ENCODE results near the gene CCDC175. TPM values are rescaled to one million over a fixed set of nuclear protein-coding genes. Genes with fewer than 3 reads are reported as not detected.

CCDC175 gene
- total and polyA plus RNA-seq, 2 donors: not detected

- Histone ChIP-seq H3K27ac (ENCODE audit: low read depth in 1 of 2, low read length in 1 of 2) (no peak overlapping the region), H3K9me3 (ENCODE audit: control insufficient read depth in 2 of 2, insufficient read depth in 1 of 2, low read length in 1 of 2) (no peaks in the 10 kb centered on the region), H3K27me3 (ENCODE audit: control insufficient read depth in 2 of 2, insufficient read depth in 1 of 2, low read length in 1 of 2) (no peaks in the 10 kb centered on the region), H3K4me3 (ENCODE audit: low read length in 2 of 2) (no peak overlapping the region), H3K36me3 (ENCODE audit: control insufficient read depth in 2 of 2, insufficient read depth in 2 of 2, low read length in 1 of 2) (peaks cover 3 to 23% of the 10 kb centered on the region in 2 donors), H3K4me1 (ENCODE audit: control insufficient read depth in 2 of 2, insufficient read depth in 2 of 2, low read length in 2 of 2) (no peaks in the 10 kb centered on the region)
- WGBS: 97% methylated on average over 3 of the region's 3 CpGs
- no peak for DNase-seq (ENCODE audit: low read depth in 6 of 9, low spot score in 9 of 9)
These were observed 75.9 kb downstream of the CCDC175 start for GRCh38 chr14:59500732-59501131.

- H3K27me3 ChIP-seq (ENCODE audit: control insufficient read depth in 2 of 2, insufficient read depth in 1 of 2, low read length in 1 of 2): no peaks in the 10 kb centered on the region
- peaks cover 0 to 2% of the 10 kb centered on the region in 2 donors for H3K4me1 ChIP-seq (ENCODE audit: control insufficient read depth in 2 of 2, insufficient read depth in 2 of 2, low read length in 2 of 2)
- peaks cover 22 to 63% of the 10 kb centered on the region in 2 donors for H3K36me3 ChIP-seq (ENCODE audit: control insufficient read depth in 2 of 2, insufficient read depth in 2 of 2, low read length in 1 of 2)
- H3K27ac ChIP-seq (ENCODE audit: low read depth in 1 of 2, low read length in 1 of 2): no peak overlapping the region
- WGBS: 99% methylated on average over 1 of the region's 1 CpG
- no peaks in the 10 kb centered on the region for H3K9me3 ChIP-seq (ENCODE audit: control insufficient read depth in 2 of 2, insufficient read depth in 1 of 2, low read length in 1 of 2)
- H3K4me3 ChIP-seq (ENCODE audit: low read length in 2 of 2): no peak overlapping the region
- no peak for DNase-seq (ENCODE audit: low read depth in 6 of 9, low spot score in 9 of 9)
These were observed 84.2 kb downstream of the CCDC175 start for GRCh38 chr14:59492384-59492783.

- H3K27me3 ChIP-seq (ENCODE audit: control insufficient read depth in 2 of 2, insufficient read depth in 1 of 2, low read length in 1 of 2): no peaks in the 10 kb centered on the region
- peaks cover under 1 to 5% of the 10 kb centered on the region in 2 donors for H3K4me1 ChIP-seq (ENCODE audit: control insufficient read depth in 2 of 2, insufficient read depth in 2 of 2, low read length in 2 of 2)
- H3K9me3 ChIP-seq (ENCODE audit: control insufficient read depth in 2 of 2, insufficient read depth in 1 of 2, low read length in 1 of 2): no peaks in the 10 kb centered on the region
- H3K36me3 ChIP-seq (ENCODE audit: control insufficient read depth in 2 of 2, insufficient read depth in 2 of 2, low read length in 1 of 2): peaks cover 19 to 55% of the 10 kb centered on the region in 2 donors
- H3K27ac ChIP-seq (ENCODE audit: low read depth in 1 of 2, low read length in 1 of 2): no peak overlapping the region
- 98% methylated on average over 3 of the region's 3 CpGs for WGBS
- DNase-seq (ENCODE audit: low read depth in 6 of 9, low spot score in 9 of 9): no peak
- no peak overlapping the region for H3K4me3 ChIP-seq (ENCODE audit: low read length in 2 of 2)
These were observed 85.9 kb downstream of the CCDC175 start for GRCh38 chr14:59490756-59491155.

DNA sequence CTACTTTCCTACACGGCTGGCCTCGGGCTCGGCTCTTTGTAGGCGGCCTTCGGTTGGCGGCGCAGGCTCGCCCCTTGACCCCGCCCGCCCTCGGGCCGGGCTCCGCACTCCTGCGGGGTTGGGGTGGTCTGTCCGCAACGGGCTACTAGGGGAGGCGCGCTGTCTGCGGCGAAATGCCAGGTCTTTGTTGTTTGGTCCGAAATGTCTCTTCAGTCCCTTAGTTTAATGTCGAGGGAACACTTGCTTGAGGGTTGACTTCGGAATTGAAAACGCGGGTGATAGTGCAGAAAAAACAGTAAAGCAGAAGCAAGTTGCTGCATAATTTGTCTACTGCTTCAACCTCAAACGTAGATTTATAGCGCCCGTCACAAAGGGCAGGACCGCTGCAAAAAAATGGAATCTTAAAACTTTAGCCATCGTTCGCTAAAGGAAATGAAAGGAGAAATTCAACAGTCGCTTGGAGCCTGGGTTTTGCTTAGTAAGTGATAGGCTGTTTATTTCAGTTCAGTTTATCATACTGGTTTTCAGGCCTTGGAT, 91.9 kb downstream of the CCDC175 start:
- H3K4me3 ChIP-seq (ENCODE audit: low read length in 2 of 2): peak overlapping the region; percentile 76 to 94
- peaks cover 11 to 16% of the 10 kb centered on the region in 2 donors for H3K4me1 ChIP-seq (ENCODE audit: control insufficient read depth in 2 of 2, insufficient read depth in 2 of 2, low read length in 2 of 2)
- peak in 2 of 9 donors; percentile 39 to 48 for DNase-seq (ENCODE audit: low read depth in 6 of 9, low spot score in 9 of 9)
- peaks cover 0 to 16% of the 10 kb centered on the region in 2 donors for H3K36me3 ChIP-seq (ENCODE audit: control insufficient read depth in 2 of 2, insufficient read depth in 2 of 2, low read length in 1 of 2)
- no peaks in the 10 kb centered on the region for H3K9me3 ChIP-seq (ENCODE audit: control insufficient read depth in 2 of 2, insufficient read depth in 1 of 2, low read length in 1 of 2)
- H3K27ac ChIP-seq (ENCODE audit: low read depth in 1 of 2, low read length in 1 of 2): peak overlapping the region; percentile 78 to 88
- WGBS: under 1% methylated on average over 32 of the region's 32 CpGs
- H3K27me3 ChIP-seq (ENCODE audit: control insufficient read depth in 2 of 2, insufficient read depth in 1 of 2, low read length in 1 of 2): no peaks in the 10 kb centered on the region

DNA sequence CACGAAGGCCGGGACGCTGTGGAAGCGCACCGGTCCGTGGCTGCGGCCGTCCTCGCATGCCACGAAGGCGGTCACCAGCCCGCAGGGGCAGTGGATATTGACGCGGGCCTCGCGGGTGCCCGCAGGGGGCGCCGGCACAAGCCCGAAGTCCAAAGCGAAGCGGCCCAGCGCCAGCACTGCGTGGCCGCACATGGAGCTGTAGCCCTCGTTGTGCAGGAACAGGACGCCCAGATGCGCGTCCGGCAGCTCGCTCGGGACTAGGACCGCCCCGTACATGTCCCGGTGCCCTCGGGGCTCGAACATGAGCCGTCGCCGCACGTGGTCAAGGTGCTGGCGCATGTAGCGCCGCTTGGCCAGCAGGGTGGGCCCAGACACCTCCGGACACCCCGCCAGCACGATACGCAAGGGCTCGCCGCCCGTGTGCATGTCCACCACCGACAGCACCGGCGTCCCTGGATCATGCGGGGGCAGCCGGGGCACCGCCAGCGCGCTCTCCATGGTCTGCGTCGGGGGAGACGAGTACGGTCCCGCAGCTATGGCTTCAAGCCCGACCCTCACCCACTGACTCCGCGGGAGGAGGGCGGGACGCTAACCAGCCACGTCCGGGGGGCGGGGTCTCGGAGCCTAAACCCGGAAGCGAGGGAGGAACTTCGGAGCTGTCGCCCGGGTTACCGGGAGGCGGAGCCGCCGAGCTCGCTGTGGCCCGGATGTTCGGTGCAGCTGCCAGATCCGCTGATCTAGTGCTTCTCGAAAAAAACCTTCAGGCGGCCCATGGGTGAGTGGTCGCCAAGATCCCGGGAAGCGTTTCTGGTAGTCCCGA, 92.6 kb downstream of the CCDC175 start, which contains the start of the genes JKAMP and L3HYPDH:
TSS of gene JKAMP (plus strand) at position 699 of the 820 bp plus-strand sequence. CDS start at position 772, 73 bp downstream.
TSS of gene L3HYPDH (minus strand) at position 590 of the 820 bp plus-strand sequence. CDS start at position 498, 92 bp downstream.
- Histone ChIP-seq H3K36me3 (ENCODE audit: control insufficient read depth in 2 of 2, insufficient read depth in 2 of 2, low read length in 1 of 2) (peaks cover 0 to 11% of the 10 kb centered on the region in 2 donors), H3K27ac (ENCODE audit: low read depth in 1 of 2, low read length in 1 of 2) (peak within 1 kb of the TSS; percentile 82 to 88), H3K9me3 (ENCODE audit: control insufficient read depth in 2 of 2, insufficient read depth in 1 of 2, low read length in 1 of 2) (no peaks in the 10 kb centered on the region), H3K4me1 (ENCODE audit: control insufficient read depth in 2 of 2, insufficient read depth in 2 of 2, low read length in 2 of 2) (peaks cover 11 to 16% of the 10 kb centered on the region in 2 donors), H3K27me3 (ENCODE audit: control insufficient read depth in 2 of 2, insufficient read depth in 1 of 2, low read length in 1 of 2) (no peaks in the 10 kb centered on the region), H3K4me3 (ENCODE audit: low read length in 2 of 2) (peak within 1 kb of the TSS; percentile 76 to 94)
- peak; percentile 87 to 98 (median 95) for DNase-seq (ENCODE audit: low read depth in 6 of 9, low spot score in 9 of 9)
- under 1% methylated on average over 92 of the region's 92 CpGs for WGBS

DNA sequence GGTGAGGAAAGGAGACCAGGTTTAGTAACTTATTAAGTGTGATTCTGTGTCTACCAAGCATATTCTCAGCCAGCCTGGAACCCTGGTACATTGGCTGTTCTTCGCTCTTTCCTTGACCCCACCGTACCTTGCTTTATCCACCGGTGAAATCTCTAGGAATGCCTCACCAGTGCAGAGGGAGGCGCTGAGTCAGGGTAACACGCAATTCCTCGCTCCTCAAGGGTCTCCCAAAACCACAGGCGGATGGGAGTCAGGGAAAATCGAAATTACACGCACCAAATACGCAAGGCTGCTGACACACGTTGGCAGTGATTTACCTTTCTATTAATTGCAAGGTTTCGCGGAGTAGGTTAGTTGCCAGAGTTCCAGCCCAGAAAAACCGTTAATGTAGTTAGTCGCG, 93.2 kb downstream of the CCDC175 start:
- H3K9me3 ChIP-seq (ENCODE audit: control insufficient read depth in 2 of 2, insufficient read depth in 1 of 2, low read length in 1 of 2): no peaks in the 10 kb centered on the region
- H3K4me1 ChIP-seq (ENCODE audit: control insufficient read depth in 2 of 2, insufficient read depth in 2 of 2, low read length in 2 of 2): peaks cover 11 to 16% of the 10 kb centered on the region in 2 donors
- 6% methylated on average over 16 of the region's 16 CpGs for WGBS
- no peaks in the 10 kb centered on the region for H3K27me3 ChIP-seq (ENCODE audit: control insufficient read depth in 2 of 2, insufficient read depth in 1 of 2, low read length in 1 of 2)
- peak overlapping the region; percentile 76 to 94 for H3K4me3 ChIP-seq (ENCODE audit: low read length in 2 of 2)
- no peak for DNase-seq (ENCODE audit: low read depth in 6 of 9, low spot score in 9 of 9)
- H3K36me3 ChIP-seq (ENCODE audit: control insufficient read depth in 2 of 2, insufficient read depth in 2 of 2, low read length in 1 of 2): peaks cover 0 to 5% of the 10 kb centered on the region in 2 donors
- H3K27ac ChIP-seq (ENCODE audit: low read depth in 1 of 2, low read length in 1 of 2): no peak overlapping the region

DNA sequence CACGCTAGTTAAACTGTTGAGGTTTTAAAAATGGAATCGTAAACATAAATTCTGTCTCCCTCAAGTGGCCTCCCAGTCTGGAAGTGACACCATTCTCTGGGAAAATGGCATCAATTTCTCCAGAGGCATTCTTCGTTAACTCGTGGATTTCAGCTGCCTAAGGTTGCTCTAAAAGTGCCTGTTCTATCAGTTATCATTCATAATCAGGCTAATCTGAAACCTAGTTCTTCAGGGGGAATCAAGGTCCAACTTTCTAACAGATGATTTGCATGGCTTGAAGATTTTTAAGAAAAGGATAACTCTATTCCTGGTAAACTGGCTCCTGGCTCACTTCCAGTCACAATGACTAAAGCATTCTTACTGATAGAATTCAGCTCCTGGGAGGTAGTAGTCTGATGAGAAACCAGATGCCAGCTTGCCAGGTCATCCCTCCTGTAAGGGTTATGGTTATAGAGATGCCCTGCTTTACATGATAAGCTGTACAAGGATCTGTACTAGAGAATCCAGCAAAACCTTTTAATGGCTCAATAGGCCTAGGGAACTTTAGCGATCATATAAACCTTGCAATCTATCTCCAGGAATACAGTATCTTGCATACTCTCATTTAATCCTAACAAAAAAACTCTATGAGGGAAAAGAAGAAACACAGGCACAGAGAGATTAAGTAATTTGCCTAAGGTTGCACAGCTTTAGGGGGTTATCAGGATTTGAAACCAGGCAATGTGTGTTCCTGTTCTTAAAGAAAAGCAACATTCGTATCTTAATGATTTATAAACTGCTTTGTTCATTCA, 93.9 kb downstream of the CCDC175 start:
- H3K9me3 ChIP-seq (ENCODE audit: control insufficient read depth in 2 of 2, insufficient read depth in 1 of 2, low read length in 1 of 2): no peaks in the 10 kb centered on the region
- WGBS: 84% methylated on average over 6 of the region's 6 CpGs
- peaks cover 0 to 3% of the 10 kb centered on the region in 2 donors for H3K36me3 ChIP-seq (ENCODE audit: control insufficient read depth in 2 of 2, insufficient read depth in 2 of 2, low read length in 1 of 2)
- no peaks in the 10 kb centered on the region for H3K27me3 ChIP-seq (ENCODE audit: control insufficient read depth in 2 of 2, insufficient read depth in 1 of 2, low read length in 1 of 2)
- H3K4me3 ChIP-seq (ENCODE audit: low read length in 2 of 2): peak overlapping the region; percentile 76 to 94
- DNase-seq (ENCODE audit: low read depth in 6 of 9, low spot score in 9 of 9): no peak
- H3K27ac ChIP-seq (ENCODE audit: low read depth in 1 of 2, low read length in 1 of 2): no peak overlapping the region
- peaks cover 11 to 16% of the 10 kb centered on the region in 2 donors for H3K4me1 ChIP-seq (ENCODE audit: control insufficient read depth in 2 of 2, insufficient read depth in 2 of 2, low read length in 2 of 2)

DNA sequence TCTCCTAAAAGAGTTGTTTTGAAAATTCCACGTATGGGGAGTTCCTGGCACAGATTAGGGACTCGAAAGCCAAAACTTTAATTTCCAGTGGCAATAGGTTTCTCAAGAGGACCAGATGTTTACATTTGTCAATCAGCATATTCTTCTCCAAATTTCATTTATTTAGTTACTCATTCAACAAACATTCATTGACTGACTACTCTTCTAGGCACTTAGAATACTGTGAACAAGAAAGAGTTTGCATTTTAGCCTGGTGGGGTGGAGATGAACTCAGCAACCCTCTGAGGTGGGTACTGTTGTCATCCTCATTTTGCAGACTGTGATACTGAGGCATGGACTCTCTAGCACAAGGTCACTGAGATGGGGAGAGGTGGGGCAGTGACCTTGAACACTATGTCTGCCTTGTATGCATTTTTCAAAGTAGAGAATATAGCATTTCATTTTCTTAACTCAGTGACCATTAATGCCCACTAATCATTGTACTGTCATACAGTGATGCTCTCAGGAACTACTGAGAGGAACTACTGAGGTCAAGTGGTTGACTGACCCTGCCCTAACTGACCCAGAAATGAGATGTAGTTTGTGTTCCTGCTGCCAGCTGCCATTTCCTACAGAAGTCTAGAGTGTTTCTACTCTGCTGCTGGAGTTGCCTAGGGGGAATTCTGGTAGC, 94.6 kb downstream of the CCDC175 start:
- DNase-seq (ENCODE audit: low read depth in 6 of 9, low spot score in 9 of 9): no peak
- no peaks in the 10 kb centered on the region for H3K36me3 ChIP-seq (ENCODE audit: control insufficient read depth in 2 of 2, insufficient read depth in 2 of 2, low read length in 1 of 2)
- no peaks in the 10 kb centered on the region for H3K9me3 ChIP-seq (ENCODE audit: control insufficient read depth in 2 of 2, insufficient read depth in 1 of 2, low read length in 1 of 2)
- peaks cover 11 to 16% of the 10 kb centered on the region in 2 donors for H3K4me1 ChIP-seq (ENCODE audit: control insufficient read depth in 2 of 2, insufficient read depth in 2 of 2, low read length in 2 of 2)
- no peaks in the 10 kb centered on the region for H3K27me3 ChIP-seq (ENCODE audit: control insufficient read depth in 2 of 2, insufficient read depth in 1 of 2, low read length in 1 of 2)
- WGBS: 95% methylated on average over 2 of the region's 2 CpGs
- no peak overlapping the region for H3K4me3 ChIP-seq (ENCODE audit: low read length in 2 of 2)
- H3K27ac ChIP-seq (ENCODE audit: low read depth in 1 of 2, low read length in 1 of 2): no peak overlapping the region

All from thymus (tissue), 11 donors.